Measurements from ENCODE around the gene TBCK.

DNA sequence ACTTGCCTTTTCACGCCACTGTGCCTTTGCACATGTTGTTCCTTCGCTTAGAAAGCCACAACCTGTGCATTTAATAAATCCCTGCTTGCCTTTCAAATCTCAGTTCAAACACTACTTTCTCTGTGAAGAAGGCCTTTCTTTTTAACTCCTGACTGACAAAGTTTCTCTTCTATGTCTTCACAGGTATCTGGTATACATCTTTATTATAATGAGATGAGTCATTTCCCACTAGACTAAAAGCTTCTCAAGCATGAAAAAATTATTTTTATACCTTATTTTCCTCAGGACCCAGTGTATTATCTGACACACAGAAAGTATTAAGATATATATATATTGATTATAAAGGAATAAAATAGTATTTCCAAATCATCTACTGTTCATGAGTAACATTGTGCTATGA, 189.9 kb downstream of the TBCK start:
- TF ChIP-seq, protein P1, sequence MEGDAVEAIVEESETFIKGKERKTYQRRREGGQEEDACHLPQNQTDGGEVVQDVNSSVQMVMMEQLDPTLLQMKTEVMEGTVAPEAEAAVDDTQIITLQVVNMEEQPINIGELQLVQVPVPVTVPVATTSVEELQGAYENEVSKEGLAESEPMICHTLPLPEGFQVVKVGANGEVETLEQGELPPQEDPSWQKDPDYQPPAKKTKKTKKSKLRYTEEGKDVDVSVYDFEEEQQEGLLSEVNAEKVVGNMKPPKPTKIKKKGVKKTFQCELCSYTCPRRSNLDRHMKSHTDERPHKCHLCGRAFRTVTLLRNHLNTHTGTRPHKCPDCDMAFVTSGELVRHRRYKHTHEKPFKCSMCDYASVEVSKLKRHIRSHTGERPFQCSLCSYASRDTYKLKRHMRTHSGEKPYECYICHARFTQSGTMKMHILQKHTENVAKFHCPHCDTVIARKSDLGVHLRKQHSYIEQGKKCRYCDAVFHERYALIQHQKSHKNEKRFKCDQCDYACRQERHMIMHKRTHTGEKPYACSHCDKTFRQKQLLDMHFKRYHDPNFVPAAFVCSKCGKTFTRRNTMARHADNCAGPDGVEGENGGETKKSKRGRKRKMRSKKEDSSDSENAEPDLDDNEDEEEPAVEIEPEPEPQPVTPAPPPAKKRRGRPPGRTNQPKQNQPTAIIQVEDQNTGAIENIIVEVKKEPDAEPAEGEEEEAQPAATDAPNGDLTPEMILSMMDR (IDR thresholded peaks at IDR 0.05; ENCODE audit: insufficient read depth, low read depth, low read length): no peak
- no peak for TF ChIP-seq EZH2 (IDR thresholded peaks at IDR 0.05; ENCODE audit: insufficient read depth, low read length)

All from astrocyte (in vitro differentiated cells and primary cell).